Hepatocyte (in vitro differentiated cells): ENCODE measurements around the gene ANKLE2.

Experiments used
- CTCF ChIP-seq: fragments of 200-600 bp; sonication (generic); IDR thresholded peaks from 2 replicates; pipeline ENCODE4 v1.5.1; 2016; ENCODE audit warnings: antibody characterized with exemption, mild to moderate bottlenecking; ENCODE audit not compliant: poor library complexity
- EZH2 ChIP-seq: fragments of 200-600 bp; sonication (generic); IDR thresholded peaks from 2 replicates; pipeline ENCODE4 v1.6.1; 2016; ENCODE audit warnings: antibody characterized with exemption, mild to moderate bottlenecking, borderline replicate concordance
- EZH2phosphoT487 ChIP-seq: fragments of 200-600 bp; sonication (generic); IDR thresholded peaks from one replicate; pipeline ENCODE4 v1.6.1; 2018; ENCODE audit warnings: antibody characterized with exemption, mild to moderate bottlenecking, low read depth, moderate library complexity; ENCODE audit not compliant: unreplicated experiment, severe bottlenecking

DNA sequence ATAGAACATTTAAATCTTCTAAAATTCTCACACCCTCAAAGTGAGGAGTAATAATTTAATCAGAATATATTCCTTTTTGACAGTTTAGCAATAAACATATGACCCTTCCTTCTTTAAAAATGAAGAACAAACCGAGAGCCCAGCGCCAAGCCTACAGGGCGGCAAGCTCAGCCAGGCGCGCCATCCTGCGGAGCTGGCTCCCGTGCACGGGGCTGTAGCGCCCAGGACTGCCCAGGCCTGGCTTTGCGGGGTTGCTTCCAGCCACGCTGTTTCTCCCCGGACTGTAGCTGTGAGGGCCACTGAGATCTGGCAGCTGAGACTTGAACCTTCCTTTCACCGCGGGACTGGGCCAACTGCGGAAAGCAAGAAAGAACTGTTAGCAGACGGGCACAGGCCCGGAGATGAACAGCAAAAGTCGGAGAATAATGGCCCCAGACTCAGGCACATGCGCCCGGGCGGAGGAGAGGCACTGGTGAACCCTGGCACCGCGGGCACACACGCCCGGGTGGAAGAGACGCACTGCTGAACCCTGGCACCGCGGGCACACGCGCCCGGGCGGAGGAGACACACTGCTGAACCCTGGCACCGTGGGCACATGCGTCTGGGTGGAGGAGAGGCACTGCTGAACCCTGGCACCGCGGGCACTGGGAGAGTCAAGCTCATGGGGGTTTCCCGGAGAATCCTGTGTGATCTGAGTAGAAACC, 34.4 kb downstream of the ANKLE2 start:
- TF ChIP-seq CTCF (no peak), EZH2 (no peak), EZH2phosphoT487 (no peak)
